Caki2 (cell line): Measurements from ENCODE around the gene GABPB1. TPM values are rescaled to one million over a fixed set of nuclear protein-coding genes. Genes with fewer than 3 reads are reported as not detected.

Experiments used
- DNase-seq: peaks from one replicate; pipeline ENCODE4 v3.0.0-alpha.2; 2015; ENCODE audit warnings: low read depth
- in situ Hi-C: cut with HindIII; loops from 2 replicates; pipeline ENCODE4 v1.10.0; 2016; ENCODE audit warnings: low sequenced_read_pairs, low pct_unique_long_range_greater_than_20kb, mixed read lengths
- total RNA-seq: library from RNA; depleted of rRNA; stranded (reverse); fragments of >200 nt; shearing (Covaris generic); gene quantifications from 2 replicates; pipeline ENCODE4 v1.2.3, GENCODE V29; 2014; ENCODE audit warnings: low replicate concordance

GABPB1 gene
- total RNA-seq, 1 experiment from 2014 or later, result 26.9 TPM

GRCh38 chr15:50298340-50298739, 56.7 kb downstream of the GABPB1 start:
- in situ Hi-C loops, result no loop called here
- no peak for DNase-seq

DNA sequence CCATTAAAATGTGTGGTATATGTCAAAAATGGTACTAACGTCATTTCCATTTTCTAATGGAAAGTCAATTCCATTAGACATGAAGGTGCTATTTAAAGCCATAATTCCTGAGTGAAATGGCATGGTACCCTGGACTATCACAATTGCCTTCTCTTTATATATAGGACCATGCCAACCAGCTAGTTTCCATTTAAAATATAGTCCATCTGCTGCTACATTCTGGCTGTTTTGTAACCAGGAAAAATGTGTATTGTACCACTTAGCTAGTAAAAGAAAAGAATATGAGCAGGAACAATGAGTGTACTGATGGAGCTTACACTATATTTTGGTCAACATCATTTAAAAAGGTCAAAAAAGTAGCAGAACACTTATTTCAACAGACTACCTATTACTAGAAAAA, 59.0 kb downstream of the GABPB1 start:
- in situ Hi-C loops, result no loop called here
- no peak for DNase-seq

DNA sequence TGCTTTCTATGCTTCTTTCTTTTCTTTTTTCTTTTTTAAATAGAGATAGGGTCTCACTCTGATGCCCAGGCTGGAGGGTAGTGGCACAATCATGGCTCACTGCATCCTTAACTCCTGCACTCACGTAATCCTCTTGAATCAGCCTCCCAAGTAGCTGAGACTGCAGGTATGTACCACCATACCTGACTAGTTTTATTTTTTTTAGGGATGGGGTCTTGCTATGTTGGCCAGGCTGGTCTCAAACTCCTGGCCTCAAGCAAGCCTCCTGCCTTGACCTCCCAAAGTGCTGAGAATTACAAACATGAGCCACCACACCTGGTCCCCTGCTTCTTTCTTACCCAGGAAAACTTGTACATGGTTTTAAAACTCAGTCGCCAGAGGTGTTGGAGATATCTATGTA, 65.2 kb downstream of the GABPB1 start:
- DNase-seq, result no peak
- in situ Hi-C loops, result no loop called here

- DNase-seq, result no peak
- in situ Hi-C loops, result no loop called here
Measured at GRCh38 chr15:50287324-50288116, 67.5 kb downstream of the GABPB1 start.

DNA sequence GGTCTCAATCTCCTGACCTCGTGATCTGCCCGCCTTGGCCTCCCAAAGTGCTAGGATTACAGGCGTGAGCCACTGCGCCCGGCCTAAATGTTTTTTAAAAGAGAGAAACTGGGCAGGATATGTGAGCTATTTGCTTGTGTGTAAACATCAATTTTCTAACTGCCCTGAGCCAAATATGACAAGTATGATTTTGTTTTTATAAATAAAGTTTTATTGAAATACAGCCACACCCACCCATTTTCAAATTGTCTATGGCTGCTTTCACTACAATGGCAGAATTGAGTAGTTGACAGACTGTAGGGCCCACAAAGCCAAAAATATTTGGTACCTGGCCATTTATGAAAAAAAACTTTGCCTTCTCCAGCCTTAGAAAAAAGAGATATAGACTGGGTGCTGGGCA, 73.6 kb downstream of the GABPB1 start:
- no peak for DNase-seq
- in situ Hi-C loops, result no loop called here

DNA sequence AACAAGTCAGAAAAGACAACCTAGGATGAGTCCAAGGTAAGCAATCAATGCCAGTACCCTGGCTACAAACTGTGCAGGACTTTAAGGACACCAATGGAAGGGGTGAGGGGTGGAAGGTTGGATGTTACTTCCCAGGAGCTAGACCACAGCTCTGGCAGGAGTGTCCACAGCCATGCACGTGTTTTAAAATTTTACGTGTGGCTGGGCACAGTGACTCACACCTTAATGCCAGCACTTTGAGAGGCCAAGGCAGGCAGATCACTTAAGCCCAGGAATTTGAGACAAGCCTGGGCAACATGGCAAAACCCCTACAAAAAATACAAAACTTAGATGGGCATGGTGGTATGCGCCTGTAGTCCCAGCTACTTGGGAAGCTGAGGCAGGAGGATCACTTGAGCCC, 74.7 kb downstream of the GABPB1 start:
- in situ Hi-C loops, result no loop called here
- DNase-seq, result peak; percentile 59

DNA sequence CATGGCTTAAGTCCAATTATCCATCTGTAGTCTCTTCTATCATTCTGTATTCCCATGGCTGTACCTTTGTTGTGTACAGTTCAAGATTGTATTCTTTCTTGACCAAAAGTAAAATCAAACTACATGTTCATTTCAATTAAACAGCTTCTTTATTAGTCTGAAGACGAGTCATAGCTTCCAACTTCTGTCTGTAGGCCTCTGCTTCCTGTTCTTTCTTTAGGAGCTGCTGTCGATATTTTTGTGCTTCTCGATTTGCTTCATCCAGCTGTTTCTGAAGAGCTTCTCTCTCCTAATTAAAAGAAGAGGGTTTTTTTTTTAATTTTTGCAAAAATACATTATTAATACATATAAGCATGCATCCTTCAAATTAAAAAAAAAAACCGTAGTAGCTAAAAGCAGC, 76.5 kb downstream of the GABPB1 start:
- DNase-seq, result no peak
- in situ Hi-C loops, result no loop called here

- in situ Hi-C loops, result no loop called here
- DNase-seq, result no peak
Measured at GRCh38 chr15:50277370-50277769, 77.6 kb downstream of the GABPB1 start.

DNA sequence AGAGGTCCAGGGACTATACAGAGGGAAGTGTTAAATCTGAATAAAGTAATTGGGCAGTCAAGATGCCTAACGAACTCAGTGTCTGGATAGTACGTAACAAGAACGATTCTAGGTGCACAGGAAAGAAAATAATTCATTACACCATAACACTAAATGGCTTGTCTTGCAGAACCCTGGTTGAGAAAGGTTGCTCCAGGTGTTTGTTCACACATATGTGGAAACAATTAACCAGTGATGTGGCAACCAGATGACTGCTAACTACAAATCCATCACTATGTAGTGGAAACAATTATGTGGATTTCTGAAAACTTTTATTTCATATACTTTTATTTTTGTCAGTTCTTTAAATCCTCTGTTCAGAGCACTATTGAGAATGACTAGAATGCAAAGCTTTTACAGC, 79.1 kb downstream of the GABPB1 start:
- DNase-seq, result no peak
- in situ Hi-C loops, result no loop called here

DNA sequence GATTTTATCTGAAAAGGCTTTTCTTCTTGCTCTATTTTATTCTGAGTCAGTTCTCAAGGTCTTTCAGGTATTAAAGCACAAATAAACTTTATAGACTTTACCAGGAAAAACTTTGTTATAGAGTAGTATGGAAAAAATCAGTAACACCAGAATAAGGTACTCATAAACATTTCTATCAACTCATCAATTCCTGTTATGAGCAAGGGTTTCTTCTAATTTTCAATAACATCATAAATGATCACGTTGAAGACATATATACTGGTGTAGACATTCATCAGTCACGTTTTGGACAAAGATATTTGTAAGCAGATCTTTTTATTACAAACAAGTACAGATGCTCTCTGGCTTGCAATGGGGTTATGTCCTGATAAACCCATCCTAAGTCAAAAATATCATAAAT, 79.9 kb downstream of the GABPB1 start:
- DNase-seq, result no peak
- in situ Hi-C loops, result no loop called here

GRCh38 chr15:50267577-50267976, 87.4 kb downstream of the GABPB1 start:
- in situ Hi-C loops, result no loop called here
- DNase-seq, result no peak

GRCh38 chr15:50265620-50266019, 89.4 kb downstream of the GABPB1 start, which contains the start of gene HDC:
Gene HDC, minus strand, starts transcription at chr15:50265726. Its CDS starts 103 bp downstream, at chr15:50265623.
- in situ Hi-C loops, result no loop called here
- DNase-seq, result no peak

- in situ Hi-C loops, result no loop called here
- DNase-seq, result no peak
Measured at GRCh38 chr15:50262533-50262932, 92.5 kb downstream of the GABPB1 start.

DNA sequence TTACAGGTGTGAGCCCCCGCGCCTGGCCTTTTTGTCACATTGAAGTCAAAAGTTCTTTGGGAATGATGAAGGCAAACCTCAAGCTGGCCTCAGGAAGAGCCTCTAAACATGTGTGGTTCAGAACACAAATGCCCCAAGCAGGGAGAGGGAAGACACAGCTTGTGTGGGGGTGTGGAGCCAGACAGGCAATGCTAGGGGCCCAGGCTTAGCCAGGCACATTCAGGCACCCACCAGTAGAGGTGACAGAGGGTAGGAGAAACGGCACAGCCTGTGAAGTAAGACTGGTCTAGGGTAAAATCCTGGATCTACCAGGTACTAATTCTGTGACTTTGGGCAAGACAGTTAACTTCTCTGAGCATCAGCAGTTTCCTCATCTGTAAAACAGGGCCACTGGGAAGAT, 93.0 kb downstream of the GABPB1 start:
- no peak for DNase-seq
- in situ Hi-C loops, result no loop called here

GRCh38 chr15:50260969-50261496, 94.0 kb downstream of the GABPB1 start:
- in situ Hi-C loops, result no loop called here
- DNase-seq, result no peak

DNA sequence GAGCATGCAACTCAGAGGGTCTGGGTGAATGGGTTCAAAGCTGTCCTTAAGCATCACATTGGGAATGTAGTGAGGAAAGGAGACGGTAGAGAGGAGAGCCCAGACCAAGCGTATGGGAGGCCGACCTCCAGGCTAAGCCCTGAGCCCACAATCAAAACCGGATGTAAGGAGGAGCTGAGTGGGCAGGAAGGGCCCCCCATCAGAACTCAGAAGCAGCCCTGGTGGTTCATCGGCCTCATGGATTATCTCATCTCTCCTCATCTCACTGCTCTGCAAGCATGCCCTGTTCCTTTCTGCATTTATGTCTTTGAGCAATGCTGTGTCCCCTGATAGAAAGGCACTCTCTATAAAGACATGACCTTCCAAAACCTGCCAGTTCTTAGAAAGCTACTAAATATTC, 95.7 kb downstream of the GABPB1 start:
- in situ Hi-C loops, result no loop called here
- DNase-seq, result no peak

- no peak for DNase-seq
- in situ Hi-C loops, result no loop called here
Measured at GRCh38 chr15:50257924-50258323, 97.1 kb downstream of the GABPB1 start.

- in situ Hi-C loops, result no loop called here
- no peak for DNase-seq
Measured at GRCh38 chr15:50257332-50257731, 97.7 kb downstream of the GABPB1 start.

DNA sequence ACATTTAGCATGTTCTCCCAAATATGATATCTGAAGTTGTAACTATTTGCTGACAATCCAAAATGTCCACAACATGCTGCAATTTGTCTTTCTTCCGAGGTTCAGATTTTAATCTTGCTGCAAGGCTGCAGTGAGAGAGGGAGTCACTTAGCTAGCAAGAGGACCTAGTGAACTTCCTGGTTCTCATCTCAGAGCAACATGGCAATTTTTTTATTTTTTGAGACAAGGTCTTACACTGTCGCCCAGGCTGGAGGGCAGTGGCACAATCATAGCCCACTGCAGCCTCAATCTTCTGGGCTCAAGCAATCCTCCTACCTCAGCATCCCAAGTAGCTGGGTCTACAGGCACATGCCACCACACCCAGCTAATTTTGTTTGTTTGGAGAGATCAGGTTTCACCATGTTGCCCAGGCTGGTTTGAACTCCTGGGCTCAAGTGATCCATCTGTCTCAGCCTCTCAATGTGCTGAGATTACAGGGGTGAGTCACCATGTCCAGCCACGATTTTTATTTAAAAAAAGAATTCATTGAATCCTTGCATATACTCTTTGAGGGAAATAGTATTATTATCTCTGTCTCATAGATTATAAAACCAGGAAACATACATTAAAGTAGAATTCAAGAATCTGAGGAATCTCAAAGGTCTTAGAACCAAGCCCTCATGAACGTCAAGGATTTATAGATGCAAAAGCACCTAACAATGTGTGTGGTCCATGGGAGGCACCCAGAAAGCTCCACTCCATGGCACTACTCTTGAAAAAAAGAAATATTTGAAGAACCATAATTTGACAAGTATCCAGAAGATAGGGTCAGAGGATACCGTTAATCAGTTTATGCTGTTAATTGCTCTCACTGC, 98.6 kb downstream of the GABPB1 start:
- DNase-seq, result peak; percentile 26
- in situ Hi-C loops, result no loop called here
